Activated CD4-positive, alpha-beta T cell treated with anti-CD3 and anti-CD28 coated beads, Interleukin-2, amount 10 ng/mL, durations not matched to agents 24 days and 14 days (primary cell): ENCODE data around the gene PRR9. TPM values are rescaled to one million over a fixed set of nuclear protein-coding genes. Genes with fewer than 3 reads are reported as not detected.
"Not testable (repeated sequence)": the region's sequence is repeated elsewhere in the genome, so short reads cannot be mapped to it uniquely, and the experiment has no call there.

Experiments
- DNase-seq: peaks from one replicate; pipeline ENCODE4 v3.0.0; 2022
- H3K27ac Mint-ChIP-seq: one replicate; pipeline ENCODE4 v1.8.0; 2022; ENCODE audit warnings: mild to moderate bottlenecking, mixed read lengths
- H3K27me3 Mint-ChIP-seq: one replicate; pipeline ENCODE4 v1.8.0; 2022; ENCODE audit warnings: mixed read lengths
- H3K36me3 Mint-ChIP-seq: one replicate; pipeline ENCODE4 v1.8.0; 2022; ENCODE audit warnings: low read depth, mild to moderate bottlenecking, mixed read lengths
- H3K4me1 Mint-ChIP-seq: one replicate; pipeline ENCODE4 v1.8.0; 2021; ENCODE audit warnings: mixed read lengths
- H3K4me3 Mint-ChIP-seq: one replicate; pipeline ENCODE4 v1.8.0; 2022; ENCODE audit warnings: mild to moderate bottlenecking, moderate library complexity, mixed read lengths
- H3K9me3 Mint-ChIP-seq: one replicate; pipeline ENCODE4 v1.8.0; 2021; ENCODE audit warnings: mixed read lengths
- intact Hi-C: fragments of 100-400 bp; cut with micrococcal nuclease; formaldehyde crosslinking; loops from one replicate; pipeline ENCODE4 v1.15.1; 2023
- total RNA-seq: library from RNA; stranded (reverse); gene quantifications from 2 replicates; pipeline ENCODE4 v1.2.3, GENCODE V29; 2022

The PRR9 gene
- not detected in 2 replicates for total RNA-seq

DNA sequence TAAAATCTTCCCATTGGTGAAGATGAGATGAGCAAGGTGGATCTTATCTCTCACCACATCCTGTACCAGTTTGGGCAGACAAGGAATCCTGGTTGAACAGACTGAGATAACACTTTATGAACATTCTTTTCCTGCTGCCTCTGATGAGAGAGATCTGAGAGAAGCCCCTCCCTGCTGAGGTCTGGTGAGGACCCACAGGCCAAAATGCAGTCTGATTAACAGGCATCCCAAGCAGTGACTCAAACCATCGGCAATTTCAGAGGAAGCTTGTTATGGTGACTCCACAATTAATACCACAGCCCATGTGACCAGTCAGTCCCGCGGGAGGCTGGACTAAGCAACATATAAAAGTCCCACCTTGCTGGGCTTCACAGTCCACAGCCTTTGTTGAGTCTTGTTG is at the start of gene PRR9:
Gene PRR9 (plus strand): TSS at position 373 of the 400 bp plus-strand sequence. CDS start 561 bp downstream, outside the sequence.
- H3K4me3 Mint-ChIP-seq = no peak within 1 kb of the TSS
- DNase-seq = no peak
- H3K4me1 Mint-ChIP-seq = peaks cover 7% of the 10 kb centered on the region
- H3K36me3 Mint-ChIP-seq = no peaks in the 10 kb centered on the region
- H3K27ac Mint-ChIP-seq = no peak within 1 kb of the TSS
- intact Hi-C loops = no loop called here
- H3K27me3 Mint-ChIP-seq = peaks cover 19% of the 10 kb centered on the region
- no peaks in the 10 kb centered on the region for H3K9me3 Mint-ChIP-seq

DNA sequence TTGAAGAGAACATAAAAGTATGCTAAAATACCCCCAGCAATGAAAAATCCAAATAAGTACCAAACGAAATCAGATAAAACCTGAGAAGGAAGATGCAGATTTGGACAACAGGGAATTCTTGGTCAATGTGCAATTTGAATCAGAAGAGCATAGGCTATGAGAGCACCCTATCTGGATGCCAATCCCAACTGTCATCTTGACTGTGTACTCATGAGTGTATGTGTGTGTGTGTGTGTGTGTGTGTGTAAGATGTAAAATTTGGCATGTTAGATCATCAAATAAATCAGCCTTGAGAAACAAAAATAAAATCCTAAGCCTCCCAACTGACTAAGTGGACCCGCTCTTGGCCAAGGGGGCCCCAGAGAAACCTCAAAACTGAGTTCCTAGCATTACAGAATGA is 48.7 kb upstream of the PRR9 start:
- DNase-seq = no peak
- intact Hi-C loops = no loop called here
- H3K4me1 Mint-ChIP-seq = no peaks in the 10 kb centered on the region
- H3K27me3 Mint-ChIP-seq = no peaks in the 10 kb centered on the region
- H3K9me3 Mint-ChIP-seq = no peaks in the 10 kb centered on the region
- no peak overlapping the region for H3K4me3 Mint-ChIP-seq
- H3K27ac Mint-ChIP-seq = no peak overlapping the region
- H3K36me3 Mint-ChIP-seq = no peaks in the 10 kb centered on the region

GRCh38 chr1:153174624-153175023 is 42.8 kb upstream of the PRR9 start:
- no peaks in the 10 kb centered on the region for H3K36me3 Mint-ChIP-seq
- no peaks in the 10 kb centered on the region for H3K9me3 Mint-ChIP-seq
- peaks cover 6% of the 10 kb centered on the region for H3K27me3 Mint-ChIP-seq
- no peak overlapping the region for H3K27ac Mint-ChIP-seq
- intact Hi-C loops = no loop called here
- no peaks in the 10 kb centered on the region for H3K4me1 Mint-ChIP-seq
- no peak overlapping the region for H3K4me3 Mint-ChIP-seq
- no peak for DNase-seq

GRCh38 chr1:153178922-153179321 is 38.5 kb upstream of the PRR9 start:
- H3K4me1 Mint-ChIP-seq = no peaks in the 10 kb centered on the region
- no peak overlapping the region for H3K27ac Mint-ChIP-seq
- DNase-seq = no peak
- no peak overlapping the region for H3K4me3 Mint-ChIP-seq
- no peaks in the 10 kb centered on the region for H3K36me3 Mint-ChIP-seq
- intact Hi-C loops = no loop called here
- no peaks in the 10 kb centered on the region for H3K9me3 Mint-ChIP-seq
- peaks cover 8% of the 10 kb centered on the region for H3K27me3 Mint-ChIP-seq

GRCh38 chr1:153180556-153180955 is 36.8 kb upstream of the PRR9 start:
- Mint-ChIP-seq H3K36me3 (no peaks in the 10 kb centered on the region), H3K27me3 (peaks cover 8% of the 10 kb centered on the region), H3K9me3 (peaks cover 3% of the 10 kb centered on the region), H3K4me1 (no peaks in the 10 kb centered on the region), H3K4me3 (no peak overlapping the region), H3K27ac (no peak overlapping the region)
- DNase-seq = no peak
- intact Hi-C loops = no loop called here

GRCh38 chr1:153188301-153188700 is 29.1 kb upstream of the PRR9 start:
- H3K27ac Mint-ChIP-seq, H3K4me3 Mint-ChIP-seq, H3K36me3 Mint-ChIP-seq, intact Hi-C loops, DNase-seq, H3K9me3 Mint-ChIP-seq, H3K4me1 Mint-ChIP-seq: not testable (repeated sequence)
- H3K27me3 Mint-ChIP-seq = peaks cover 10% of the 10 kb centered on the region

- DNase-seq = no peak
- no peaks in the 10 kb centered on the region for H3K36me3 Mint-ChIP-seq
- H3K27me3 Mint-ChIP-seq = peaks cover 19% of the 10 kb centered on the region
- peaks cover 6% of the 10 kb centered on the region for H3K9me3 Mint-ChIP-seq
- intact Hi-C loops = no loop called here
- H3K4me1 Mint-ChIP-seq = no peaks in the 10 kb centered on the region
- no peak overlapping the region for H3K4me3 Mint-ChIP-seq
- H3K27ac Mint-ChIP-seq = no peak overlapping the region
These were observed 27.0 kb upstream of the PRR9 start for GRCh38 chr1:153190373-153190772.

DNA sequence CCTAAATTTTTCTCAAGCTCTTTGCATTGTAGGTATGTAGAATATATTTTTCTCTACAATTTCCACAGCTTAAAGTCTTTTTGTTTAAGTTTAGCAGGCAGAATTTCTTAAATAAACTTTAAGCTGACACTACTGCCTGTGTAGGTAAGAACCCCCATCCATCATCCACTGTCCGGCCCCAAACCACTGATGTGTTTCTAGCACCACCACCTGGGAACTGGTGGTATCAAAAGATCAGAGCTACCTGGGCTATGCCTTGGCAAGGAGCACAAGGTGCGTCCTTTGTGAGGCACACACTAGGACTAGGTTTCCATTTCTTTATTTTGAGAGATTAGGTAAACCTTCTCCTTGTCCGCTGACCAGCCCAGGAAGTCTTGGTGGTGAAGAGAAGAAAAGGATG is 24.7 kb upstream of the PRR9 start:
- Mint-ChIP-seq H3K27me3 (peaks cover 19% of the 10 kb centered on the region), H3K4me3 (no peak overlapping the region), H3K36me3 (no peaks in the 10 kb centered on the region), H3K4me1 (no peaks in the 10 kb centered on the region), H3K27ac (no peak overlapping the region), H3K9me3 (no peaks in the 10 kb centered on the region)
- intact Hi-C loops = no loop called here
- no peak for DNase-seq

DNA sequence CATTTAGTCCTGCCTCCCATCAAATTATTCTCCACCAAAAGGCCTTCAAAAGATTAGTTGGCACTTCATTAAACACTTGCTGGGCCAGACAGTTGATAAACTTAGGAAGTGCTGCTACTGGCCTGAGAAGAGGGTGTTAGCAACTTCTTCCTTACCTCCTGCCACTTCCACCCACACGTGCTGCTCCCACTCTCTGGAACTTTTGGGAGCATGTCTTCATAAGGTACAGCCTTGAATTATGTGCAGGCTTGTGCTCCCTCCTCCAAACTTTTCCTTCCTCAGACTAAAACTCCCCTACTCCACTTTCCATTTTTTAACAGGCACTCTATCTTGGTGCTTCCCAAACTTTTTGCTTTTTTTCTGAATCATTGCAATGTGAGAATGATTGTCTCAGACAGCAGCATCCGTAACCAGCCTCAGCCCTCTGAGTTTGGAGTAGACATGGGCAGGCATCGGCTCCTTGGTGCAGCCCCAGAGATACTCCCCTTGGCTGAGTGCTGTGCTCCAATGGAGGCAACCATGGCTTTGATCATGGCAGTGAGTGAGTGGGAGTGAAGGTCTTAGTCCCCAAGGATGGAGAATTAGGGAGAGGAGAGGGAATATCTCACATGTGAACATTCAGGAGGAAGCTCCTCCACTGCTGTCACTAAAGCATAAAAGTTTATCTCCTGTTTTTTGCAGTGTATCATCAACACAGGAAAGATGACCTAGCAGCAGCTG is 22.9 kb upstream of the PRR9 start:
- Mint-ChIP-seq H3K9me3 (no peaks in the 10 kb centered on the region), H3K36me3 (no peaks in the 10 kb centered on the region), H3K27ac (no peak overlapping the region), H3K4me1 (no peaks in the 10 kb centered on the region), H3K27me3 (peaks cover 25% of the 10 kb centered on the region), H3K4me3 (no peak overlapping the region)
- DNase-seq = no peak
- intact Hi-C loops = no loop called here

DNA sequence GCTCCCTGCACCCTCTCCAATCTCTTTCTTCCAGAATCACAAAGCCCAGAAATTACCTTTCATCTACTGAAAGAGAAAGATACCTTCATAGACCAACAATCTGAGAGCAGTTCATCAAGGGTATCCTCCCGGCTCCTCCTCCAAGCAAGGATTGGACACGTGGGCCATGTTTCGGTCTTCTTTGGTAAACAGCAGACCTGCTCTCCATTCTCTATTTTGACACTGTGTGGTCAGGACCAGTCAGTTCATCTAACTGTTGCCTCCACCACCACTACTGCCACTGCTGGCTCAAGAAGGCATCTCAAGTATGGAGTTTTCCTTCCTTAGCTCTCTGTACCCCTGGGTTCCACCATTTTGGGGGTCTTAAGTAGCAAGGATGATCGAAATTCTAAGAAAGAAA is 22.2 kb upstream of the PRR9 start:
- intact Hi-C loops = no loop called here
- no peak overlapping the region for H3K4me3 Mint-ChIP-seq
- no peak overlapping the region for H3K27ac Mint-ChIP-seq
- H3K9me3 Mint-ChIP-seq = no peaks in the 10 kb centered on the region
- no peaks in the 10 kb centered on the region for H3K36me3 Mint-ChIP-seq
- H3K27me3 Mint-ChIP-seq = peaks cover 27% of the 10 kb centered on the region
- no peaks in the 10 kb centered on the region for H3K4me1 Mint-ChIP-seq
- DNase-seq = no peak

GRCh38 chr1:153202006-153202405 is 15.4 kb upstream of the PRR9 start:
- H3K4me3 Mint-ChIP-seq = no peak overlapping the region
- H3K36me3 Mint-ChIP-seq = no peaks in the 10 kb centered on the region

DNA sequence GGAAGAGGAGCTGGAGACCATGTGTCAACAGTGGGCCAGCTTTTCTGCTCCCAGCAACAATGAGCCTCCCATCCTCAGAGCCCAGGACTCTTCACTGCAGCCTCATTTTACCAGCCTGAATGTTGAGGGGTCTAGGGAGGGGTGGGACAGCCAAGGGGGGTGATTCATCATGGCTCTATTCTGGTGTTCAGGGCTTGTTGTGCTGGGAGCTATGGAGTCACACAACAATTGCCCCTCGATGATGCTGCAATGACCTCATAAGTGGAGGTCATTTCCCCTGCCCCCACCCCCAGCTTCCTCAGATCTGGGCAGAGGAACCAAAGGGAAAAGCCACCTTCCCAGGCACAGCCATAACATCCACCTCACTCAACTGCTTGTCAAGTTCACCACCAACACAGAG is 14.3 kb upstream of the PRR9 start, which contains the start of gene LELP1:
Gene LELP1 (plus strand): TSS at position 301 of the 400 bp plus-strand sequence. CDS start 1,278 bp downstream, outside the sequence.
- no peak within 1 kb of the TSS for H3K27ac Mint-ChIP-seq
- no peaks in the 10 kb centered on the region for H3K36me3 Mint-ChIP-seq
- intact Hi-C loops = no loop called here

More at GRCh38 chr1:153202006-153202405, 15.4 kb upstream of the PRR9 start:
- Mint-ChIP-seq H3K27ac (no peak overlapping the region), H3K9me3 (no peaks in the 10 kb centered on the region), H3K4me1 (no peaks in the 10 kb centered on the region), H3K27me3 (peaks cover 11% of the 10 kb centered on the region)
- no peak for DNase-seq
- intact Hi-C loops = no loop called here

DNA sequence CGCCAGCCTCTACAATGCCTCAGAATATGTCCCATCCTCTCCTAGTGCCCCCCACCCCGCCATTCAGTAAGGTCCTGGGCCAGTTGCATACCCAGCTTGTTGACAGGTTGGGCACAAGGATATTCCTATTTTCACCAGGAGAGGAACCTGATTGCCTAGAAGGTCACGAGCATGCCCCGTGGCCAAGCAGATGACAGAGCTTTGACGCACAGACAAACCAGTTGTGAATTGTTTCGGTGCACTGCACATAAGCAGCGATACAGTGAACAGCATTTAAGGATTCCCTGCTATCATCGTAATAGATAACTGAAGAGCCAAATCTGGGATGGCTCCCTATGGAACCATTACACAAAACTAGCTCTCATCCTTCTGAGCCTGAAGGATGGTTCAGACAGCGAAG is 10.8 kb upstream of the PRR9 start:
- intact Hi-C loops = no loop called here
- H3K36me3 Mint-ChIP-seq = no peaks in the 10 kb centered on the region
- H3K27ac Mint-ChIP-seq = no peak overlapping the region
- no peaks in the 10 kb centered on the region for H3K9me3 Mint-ChIP-seq
- no peak overlapping the region for H3K4me3 Mint-ChIP-seq
- DNase-seq = peak; percentile 37
- peaks cover 9% of the 10 kb centered on the region for H3K27me3 Mint-ChIP-seq
- no peaks in the 10 kb centered on the region for H3K4me1 Mint-ChIP-seq

More for the DNA sequence above, 14.3 kb upstream of the PRR9 start, which contains the start of gene LELP1:
- no peaks in the 10 kb centered on the region for H3K9me3 Mint-ChIP-seq
- no peak for DNase-seq
- H3K4me3 Mint-ChIP-seq = no peak within 1 kb of the TSS
- H3K4me1 Mint-ChIP-seq = no peaks in the 10 kb centered on the region
- peaks cover 15% of the 10 kb centered on the region for H3K27me3 Mint-ChIP-seq

DNA sequence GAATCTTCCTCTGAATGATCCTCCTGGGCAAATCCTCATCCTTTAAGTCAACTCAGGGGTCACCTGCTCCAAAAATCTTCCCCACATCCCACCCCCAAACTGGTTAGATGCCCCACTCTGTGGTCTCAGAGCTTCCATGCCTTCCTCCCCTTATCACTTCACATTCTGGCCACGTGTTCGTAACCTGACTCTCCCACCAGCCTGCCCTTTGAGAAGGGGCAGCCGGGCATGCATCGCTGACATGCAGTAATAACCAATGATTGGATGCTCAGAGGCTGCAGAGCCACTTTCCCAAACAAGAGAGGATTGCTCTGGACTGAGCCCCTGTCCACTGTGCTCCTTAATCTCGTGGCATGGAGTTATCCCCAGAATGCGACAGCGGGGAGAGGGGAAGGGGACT is 7.2 kb upstream of the PRR9 start:
- Mint-ChIP-seq H3K36me3 (no peaks in the 10 kb centered on the region), H3K27ac (no peak overlapping the region), H3K27me3 (peaks cover 8% of the 10 kb centered on the region), H3K4me1 (no peaks in the 10 kb centered on the region), H3K9me3 (no peaks in the 10 kb centered on the region), H3K4me3 (no peak overlapping the region)
- DNase-seq = no peak
- intact Hi-C loops = no loop called here

DNA sequence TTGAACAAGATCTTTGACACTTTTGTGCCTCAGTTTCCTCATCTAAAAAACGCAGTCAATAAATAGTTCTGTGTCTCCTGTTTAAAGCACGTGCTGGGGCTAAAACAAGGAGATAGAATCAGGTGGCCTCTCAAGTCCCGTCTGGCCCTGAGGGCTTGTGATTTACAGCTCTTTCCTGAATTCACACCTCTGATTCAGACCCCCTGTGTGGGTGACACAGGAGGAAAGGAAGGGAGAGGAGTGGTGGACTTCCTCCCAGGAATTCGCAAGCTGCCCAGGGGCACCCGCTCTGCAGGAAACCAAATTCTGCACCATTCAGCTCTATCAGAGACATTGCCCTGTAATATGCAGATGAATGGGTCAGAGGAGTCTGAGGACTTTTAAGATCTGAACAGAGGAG is 5.2 kb upstream of the PRR9 start:
- H3K27me3 Mint-ChIP-seq = peaks cover 17% of the 10 kb centered on the region
- intact Hi-C loops = no loop called here
- peaks cover 5% of the 10 kb centered on the region for H3K4me1 Mint-ChIP-seq
- no peak overlapping the region for H3K27ac Mint-ChIP-seq
- no peak overlapping the region for H3K4me3 Mint-ChIP-seq
- no peak for DNase-seq
- H3K9me3 Mint-ChIP-seq = no peaks in the 10 kb centered on the region
- no peaks in the 10 kb centered on the region for H3K36me3 Mint-ChIP-seq
